Measurements from ENCODE around the gene CCDC186. TPM values are rescaled to one million over a fixed set of nuclear protein-coding genes. Genes with fewer than 3 reads are reported as not detected.
"Not testable (repeated sequence)": the region's sequence is repeated elsewhere in the genome, so short reads cannot be mapped to it uniquely, and the experiment has no call there.

The CCDC186 gene
- total and polyA plus RNA-seq, 11 donors: 4.7 to 26.0 (median 18.8) TPM

GRCh38 chr10:114142018-114142417 is 32.0 kb downstream of the CCDC186 start:
- ATAC-seq: peak; percentile 73 to 83 (median 78)
- WGBS, 4 donors: 46 to 60% (median 55%) methylated on average over 3 of the region's 3 CpGs
- Histone ChIP-seq H3K36me3 (peaks cover 0 to 87% (median 67%) of the 10 kb centered on the region in 9 donors), H3K4me3 (no peak overlapping the region), H3K27me3 (no peaks in the 10 kb centered on the region), H3K9me3 (no peaks in the 10 kb centered on the region), H3K27ac (no peak overlapping the region), H3K4me1 (peaks cover 0 to 3% (median 0%) of the 10 kb centered on the region in 12 donors)
- no peak for DNase-seq
- intact Hi-C loops (cut with DNase I): no loop called here
- no peak for TF ChIP-seq POLR2A (IDR thresholded peaks at IDR 0.05)
- TF ChIP-seq, protein P1, sequence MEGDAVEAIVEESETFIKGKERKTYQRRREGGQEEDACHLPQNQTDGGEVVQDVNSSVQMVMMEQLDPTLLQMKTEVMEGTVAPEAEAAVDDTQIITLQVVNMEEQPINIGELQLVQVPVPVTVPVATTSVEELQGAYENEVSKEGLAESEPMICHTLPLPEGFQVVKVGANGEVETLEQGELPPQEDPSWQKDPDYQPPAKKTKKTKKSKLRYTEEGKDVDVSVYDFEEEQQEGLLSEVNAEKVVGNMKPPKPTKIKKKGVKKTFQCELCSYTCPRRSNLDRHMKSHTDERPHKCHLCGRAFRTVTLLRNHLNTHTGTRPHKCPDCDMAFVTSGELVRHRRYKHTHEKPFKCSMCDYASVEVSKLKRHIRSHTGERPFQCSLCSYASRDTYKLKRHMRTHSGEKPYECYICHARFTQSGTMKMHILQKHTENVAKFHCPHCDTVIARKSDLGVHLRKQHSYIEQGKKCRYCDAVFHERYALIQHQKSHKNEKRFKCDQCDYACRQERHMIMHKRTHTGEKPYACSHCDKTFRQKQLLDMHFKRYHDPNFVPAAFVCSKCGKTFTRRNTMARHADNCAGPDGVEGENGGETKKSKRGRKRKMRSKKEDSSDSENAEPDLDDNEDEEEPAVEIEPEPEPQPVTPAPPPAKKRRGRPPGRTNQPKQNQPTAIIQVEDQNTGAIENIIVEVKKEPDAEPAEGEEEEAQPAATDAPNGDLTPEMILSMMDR (IDR thresholded peaks at IDR 0.05): no peak

- H3K9me3 ChIP-seq; H3K4me3 ChIP-seq; intact Hi-C loops (cut with DNase I); ATAC-seq; H3K27me3 ChIP-seq; H3K4me1 ChIP-seq; H3K27ac ChIP-seq; DNase-seq: not testable (repeated sequence)
- H3K36me3 ChIP-seq: peaks cover 0 to 87% (median 69%) of the 10 kb centered on the region in 9 donors
- 90 to 93% (median 92%) methylated on average over 2 of the region's 2 CpGs for WGBS, 4 donors
Measured at GRCh38 chr10:114140827-114141226, 33.2 kb downstream of the CCDC186 start.

- no peaks in the 10 kb centered on the region for H3K9me3 ChIP-seq
- intact Hi-C loops (cut with DNase I): no loop called here
- TF ChIP-seq, protein P1 (IDR thresholded peaks at IDR 0.05): no peak
- H3K27ac ChIP-seq: no peak overlapping the region
- ATAC-seq (no peak), DNase-seq (no peak)
- peaks cover 0 to 3% (median 0%) of the 10 kb centered on the region in 12 donors for H3K4me1 ChIP-seq
- H3K36me3 ChIP-seq: peaks cover 0 to 87% (median 69%) of the 10 kb centered on the region in 9 donors
- H3K27me3 ChIP-seq: no peaks in the 10 kb centered on the region
- 44 to 100% (median 95%) methylated on average over 1 of the region's 1 CpG for WGBS, 4 donors
- no peak overlapping the region for H3K4me3 ChIP-seq
Measured at GRCh38 chr10:114140036-114140435, 34.0 kb downstream of the CCDC186 start.

- WGBS, 4 donors: 78 to 89% (median 81%) methylated on average over 3 of the region's 3 CpGs
- no peaks in the 10 kb centered on the region for H3K27me3 ChIP-seq
- DNase-seq: no peak
- intact Hi-C loops (cut with DNase I): no loop called here
- no peak overlapping the region for H3K27ac ChIP-seq
- ATAC-seq: no peak
- peaks cover 0 to 87% (median 69%) of the 10 kb centered on the region in 9 donors for H3K36me3 ChIP-seq
- peaks cover 0 to 3% (median 0%) of the 10 kb centered on the region in 12 donors for H3K4me1 ChIP-seq
- no peak for TF ChIP-seq POLR2A (IDR thresholded peaks at IDR 0.05)
- TF ChIP-seq, protein P1 (IDR thresholded peaks at IDR 0.05): no peak
- no peaks in the 10 kb centered on the region for H3K9me3 ChIP-seq
- H3K4me3 ChIP-seq: no peak overlapping the region
Measured at GRCh38 chr10:114138581-114138980, 35.4 kb downstream of the CCDC186 start.

GRCh38 chr10:114135476-114135875 is 38.5 kb downstream of the CCDC186 start:
- H3K9me3 ChIP-seq: no peaks in the 10 kb centered on the region
- H3K4me1 ChIP-seq: peaks cover 0 to 8% (median 0%) of the 10 kb centered on the region in 12 donors
- peaks cover 0 to 89% (median 71%) of the 10 kb centered on the region in 9 donors for H3K36me3 ChIP-seq
- ATAC-seq: no peak
- WGBS, 4 donors: 84 to 92% (median 90%) methylated on average over 2 of the region's 2 CpGs
- no peak overlapping the region for H3K4me3 ChIP-seq
- no peak for TF ChIP-seq POLR2A (IDR thresholded peaks at IDR 0.05)
- TF ChIP-seq, protein P1 (IDR thresholded peaks at IDR 0.05): no peak
- intact Hi-C loops (cut with DNase I): no loop called here
- DNase-seq: no peak
- H3K27ac ChIP-seq: no peak overlapping the region
- H3K27me3 ChIP-seq: no peaks in the 10 kb centered on the region
